GM18873 (cell line): ENCODE results near the gene TAPT1.
"Not testable (repeated sequence)": the region's sequence is repeated elsewhere in the genome, so short reads cannot be mapped to it uniquely, and the experiment has no call there.

Experiments used
- ATAC-seq: cut with Tn5 transposase; IDR thresholded peaks from one replicate; pipeline ENCODE4 v1.9.1; 2021; ENCODE audit warnings: mild to moderate bottlenecking, moderate library complexity, moderate number of reproducible peaks; ENCODE audit not compliant: unreplicated experiment, low FRiP score

Gene TAPT1

DNA sequence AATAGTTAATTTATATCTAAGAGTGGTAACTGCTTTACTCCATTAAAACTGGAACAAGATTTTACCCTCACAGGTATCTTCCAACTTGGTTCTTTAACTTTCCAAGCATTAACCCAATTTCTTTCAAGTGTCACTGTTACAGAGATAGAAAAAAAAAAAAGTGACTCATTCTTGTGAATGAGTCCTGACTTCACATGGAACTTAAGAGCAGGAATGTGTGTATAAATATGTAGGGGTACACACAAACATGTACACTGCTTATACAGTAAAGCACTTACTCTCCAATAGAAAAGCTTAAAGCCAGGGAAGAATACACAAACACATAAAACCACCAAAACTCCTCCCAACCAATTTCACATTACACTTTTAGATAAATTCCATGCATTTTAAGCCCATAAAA lies 38.8 kb downstream of the TAPT1 start:
- ATAC-seq: no peak

DNA sequence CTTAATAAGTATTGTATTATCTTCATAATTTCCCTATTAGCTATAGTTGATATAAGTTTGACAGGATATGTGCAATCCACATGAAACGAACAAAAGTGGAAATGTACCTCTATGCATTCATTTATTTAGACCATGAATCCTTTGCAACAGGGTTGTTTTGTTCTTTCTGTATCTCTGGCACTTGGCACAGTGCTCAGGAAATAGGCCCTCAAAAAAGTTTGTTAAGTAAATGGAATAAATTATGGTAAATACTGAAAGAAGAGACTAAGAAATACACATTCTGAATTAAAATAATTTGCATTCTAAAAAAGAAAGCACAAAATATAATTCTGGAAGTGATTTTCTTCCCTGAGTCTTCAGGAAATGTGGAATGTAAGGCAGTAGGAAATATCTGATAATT lies 39.3 kb downstream of the TAPT1 start:
- ATAC-seq: no peak

DNA sequence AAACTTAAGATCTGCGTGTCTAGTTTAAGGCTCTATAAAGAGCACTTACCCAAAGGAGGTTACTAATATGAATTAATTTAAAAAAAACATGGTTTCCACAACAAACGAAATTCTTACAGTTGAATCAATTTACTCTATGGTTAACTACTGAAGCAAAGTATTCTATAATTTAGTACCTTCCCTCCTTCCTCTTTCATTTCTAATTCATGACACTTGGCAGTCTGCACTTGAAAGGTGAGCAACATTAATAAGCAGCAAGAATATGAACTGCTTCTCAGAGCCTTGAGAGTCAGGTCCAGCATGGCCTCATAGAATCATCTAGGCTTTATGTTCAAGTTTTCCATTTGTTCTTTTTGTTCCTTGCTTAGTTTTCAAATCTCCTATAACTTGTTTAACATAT lies 42.7 kb downstream of the TAPT1 start:
- no peak for ATAC-seq

DNA sequence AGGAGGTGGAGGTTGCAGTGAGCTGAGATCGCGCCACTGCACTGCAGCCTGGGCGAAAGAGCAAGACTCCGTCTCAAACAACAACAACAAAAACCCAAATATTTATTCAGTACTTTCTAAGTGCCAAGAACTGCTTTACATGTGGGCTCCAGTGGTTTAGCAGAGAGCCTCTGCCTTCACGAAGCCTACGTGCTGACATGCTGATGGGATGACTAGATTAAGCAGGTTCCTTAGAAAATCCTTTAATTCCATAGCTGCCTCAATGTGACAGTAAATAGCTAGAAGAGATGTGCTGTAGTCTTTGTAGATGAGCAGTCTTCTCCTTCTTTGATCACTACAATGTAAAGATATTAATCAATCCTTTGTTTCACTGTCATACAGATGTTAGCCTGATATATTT lies 49.6 kb downstream of the TAPT1 start:
- ATAC-seq: no peak

DNA sequence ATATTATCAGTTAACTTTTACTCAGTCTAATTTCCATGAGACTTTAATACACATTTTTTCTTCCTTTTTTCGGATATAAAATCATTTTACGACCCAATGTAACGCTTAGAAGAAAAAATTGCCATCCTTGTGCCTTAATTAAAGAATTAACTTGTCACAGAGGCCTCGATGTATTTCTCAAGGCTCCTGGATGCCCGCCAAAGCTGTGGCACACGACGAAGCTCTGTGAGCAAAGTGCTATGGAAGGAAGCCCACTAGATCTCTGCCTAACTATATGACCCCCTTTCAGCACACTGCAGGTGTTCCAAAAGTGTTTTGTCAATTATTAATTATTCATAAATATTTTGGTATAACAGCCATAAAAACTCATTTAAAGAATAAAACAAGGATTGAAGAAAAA lies 54.4 kb downstream of the TAPT1 start:
- no peak for ATAC-seq

DNA sequence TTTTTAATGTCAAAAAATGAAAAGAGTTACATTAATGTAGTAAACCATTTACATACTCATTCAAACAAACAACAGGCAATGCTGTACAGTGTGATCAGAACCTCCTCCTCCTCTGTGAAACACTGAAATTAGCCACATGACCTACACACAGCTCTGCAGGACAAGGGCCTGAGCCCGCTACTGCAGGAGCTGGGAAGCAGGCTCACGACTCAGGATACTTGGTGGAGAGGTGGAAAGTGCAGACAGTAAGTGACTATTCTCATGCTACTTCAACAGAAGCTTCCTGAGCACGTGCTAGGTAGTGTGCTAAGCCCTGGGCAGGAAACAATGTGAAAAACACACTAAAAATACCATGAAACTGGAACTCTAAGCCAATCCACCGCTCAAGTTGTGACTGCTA lies 56.8 kb downstream of the TAPT1 start:
- ATAC-seq: no peak

DNA sequence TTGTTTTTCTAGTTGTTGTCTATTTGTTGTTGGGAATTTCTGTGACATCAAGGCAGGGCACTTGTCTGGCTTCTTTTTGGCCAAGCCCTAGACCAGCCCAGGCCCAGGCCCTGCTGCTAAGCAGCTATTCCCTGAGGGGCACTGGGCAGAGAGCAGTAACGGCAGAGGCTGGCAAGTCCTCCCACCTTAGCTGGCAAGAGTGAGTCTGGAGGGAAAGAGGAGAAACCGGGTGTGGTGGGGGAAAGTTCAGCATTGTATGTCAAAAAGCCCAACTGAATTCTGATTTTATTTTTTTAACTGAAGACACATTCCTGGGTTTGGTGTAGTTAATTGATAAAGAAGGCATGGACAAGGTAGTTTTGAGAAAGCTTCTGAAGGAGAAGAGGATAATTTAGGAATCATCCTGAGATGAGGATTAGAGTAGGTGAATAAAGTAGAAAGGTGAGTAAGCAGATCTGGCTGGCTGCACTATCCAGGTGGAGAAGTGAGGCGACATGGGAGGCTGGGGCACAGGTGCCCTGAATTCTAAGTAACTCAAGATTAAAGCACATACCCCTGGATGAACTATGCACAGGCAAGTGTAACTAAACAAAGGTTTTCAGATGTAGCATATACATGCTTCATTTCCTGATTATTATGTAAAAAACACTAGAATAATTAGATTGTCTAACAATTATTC lies 57.4 kb downstream of the TAPT1 start:
- no peak for ATAC-seq

DNA sequence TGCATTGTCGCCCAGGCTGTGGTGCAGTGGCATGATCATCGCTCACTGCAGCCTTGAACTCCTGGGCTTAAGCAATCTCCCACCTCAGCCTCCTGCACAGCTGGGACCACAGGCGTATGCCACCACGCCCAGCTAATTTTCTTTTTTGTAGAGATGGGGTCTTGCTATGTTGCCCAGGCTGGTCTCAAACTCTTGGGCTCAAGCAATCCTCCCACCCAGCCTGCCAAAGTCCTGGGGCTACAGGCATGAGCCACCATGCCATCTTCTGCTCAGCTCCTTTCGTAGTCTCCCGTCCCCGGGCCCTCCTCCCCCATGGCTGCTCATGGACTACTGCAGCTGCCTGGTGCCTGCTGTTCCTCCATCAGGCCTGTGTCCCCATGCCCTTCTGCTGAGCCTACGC lies 58.1 kb downstream of the TAPT1 start:
- no peak for ATAC-seq

DNA sequence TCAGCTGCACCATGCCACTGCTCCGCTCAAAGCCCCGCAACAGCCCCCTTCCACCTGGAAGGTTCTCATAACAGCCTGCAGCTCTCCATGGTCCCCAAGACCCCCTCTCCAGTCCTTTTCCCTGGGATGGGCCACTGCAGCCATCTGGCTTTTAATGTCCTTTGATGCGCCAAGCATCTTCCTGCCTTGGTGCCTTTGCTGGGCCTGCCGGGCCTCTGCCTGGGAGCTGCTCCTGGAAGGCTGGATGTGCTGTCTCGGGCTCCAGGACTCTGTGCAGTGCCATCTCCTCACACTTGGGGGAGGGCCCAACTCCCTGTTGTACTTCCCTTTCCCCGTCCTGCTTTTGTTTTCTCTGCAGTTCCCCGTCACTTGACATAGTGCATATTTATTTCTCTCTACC lies 60.3 kb downstream of the TAPT1 start:
- no peak for ATAC-seq

DNA sequence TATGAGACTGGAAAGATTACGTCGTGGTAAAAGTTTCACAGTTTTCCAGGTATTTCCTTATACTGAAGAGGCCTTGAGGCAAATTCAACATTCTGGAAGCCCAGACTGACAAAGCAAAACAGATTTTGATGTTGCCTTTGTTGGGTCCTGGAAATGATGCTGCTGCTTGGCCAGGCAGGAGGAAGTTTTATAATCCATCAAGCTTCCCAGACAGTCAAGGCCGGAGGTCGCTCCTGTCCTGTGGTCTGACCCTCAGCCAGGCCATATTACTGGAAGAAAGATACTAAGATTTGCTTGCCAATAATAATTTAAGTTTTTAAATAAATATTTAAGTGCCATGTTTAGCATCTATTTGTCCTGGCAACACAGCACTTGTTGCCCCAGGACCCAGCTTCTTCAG lies 63.4 kb downstream of the TAPT1 start:
- ATAC-seq: no peak

DNA sequence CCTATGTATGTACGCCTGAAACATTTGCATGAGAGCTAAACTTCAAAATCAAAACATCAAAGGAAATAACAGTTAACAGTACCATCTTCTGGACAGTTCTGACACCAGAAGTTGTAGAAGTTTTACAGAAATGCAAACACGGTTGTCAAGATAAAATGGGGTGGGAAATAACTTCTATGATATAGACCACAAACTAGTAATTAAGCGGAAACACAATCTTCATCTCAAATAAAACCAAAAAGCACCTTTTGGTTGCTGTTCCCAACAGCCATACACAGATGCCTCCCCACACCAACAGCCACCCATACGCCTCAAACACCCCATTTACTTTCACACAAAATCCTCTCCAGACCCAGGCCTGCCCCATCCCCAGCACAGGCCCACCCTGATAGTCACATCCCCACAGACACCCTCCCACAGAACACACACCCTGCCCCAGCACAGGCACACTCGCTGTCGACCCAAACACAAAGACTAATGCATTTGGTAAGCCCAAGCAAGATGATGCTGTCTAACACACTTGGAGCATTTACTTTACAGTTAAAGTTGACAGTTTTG lies 64.3 kb downstream of the TAPT1 start:
- ATAC-seq: no peak

DNA sequence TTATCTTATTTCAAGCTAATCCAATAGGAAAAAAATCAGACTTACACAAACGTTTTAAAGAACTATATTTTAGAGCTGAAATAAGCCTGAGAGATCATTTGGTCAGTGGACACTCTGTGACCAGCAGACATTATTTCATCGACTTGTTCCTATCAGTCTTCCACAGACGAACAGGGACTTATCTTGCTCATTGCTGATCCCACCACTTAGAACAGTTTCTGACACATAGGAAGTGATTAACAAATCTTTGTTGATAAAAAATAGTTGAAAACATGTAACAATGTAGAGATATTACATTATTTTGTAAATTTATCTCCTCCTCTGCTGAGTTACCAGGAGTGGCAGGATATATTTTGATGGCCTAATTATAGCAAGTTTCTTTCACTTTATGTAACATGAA lies 65.8 kb downstream of the TAPT1 start:
- ATAC-seq: no peak

DNA sequence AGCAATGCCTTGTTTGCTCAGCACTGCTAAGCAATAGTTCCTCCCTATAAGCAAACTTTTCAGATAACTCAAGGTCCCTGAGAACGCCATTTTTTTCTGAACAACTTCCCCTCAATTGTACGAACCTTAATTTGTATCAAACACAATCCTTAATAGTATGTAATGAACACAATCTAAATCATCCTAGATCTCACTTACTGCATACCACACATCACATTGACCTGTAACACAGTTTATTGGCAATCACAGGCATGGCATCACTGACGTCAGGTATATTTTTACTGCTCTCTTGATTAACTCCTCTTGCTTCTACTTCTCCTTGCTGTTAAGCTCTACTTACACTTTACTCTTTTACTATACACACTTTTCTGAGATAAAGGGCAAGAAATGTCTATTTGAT lies 67.0 kb downstream of the TAPT1 start:
- no peak for ATAC-seq

DNA sequence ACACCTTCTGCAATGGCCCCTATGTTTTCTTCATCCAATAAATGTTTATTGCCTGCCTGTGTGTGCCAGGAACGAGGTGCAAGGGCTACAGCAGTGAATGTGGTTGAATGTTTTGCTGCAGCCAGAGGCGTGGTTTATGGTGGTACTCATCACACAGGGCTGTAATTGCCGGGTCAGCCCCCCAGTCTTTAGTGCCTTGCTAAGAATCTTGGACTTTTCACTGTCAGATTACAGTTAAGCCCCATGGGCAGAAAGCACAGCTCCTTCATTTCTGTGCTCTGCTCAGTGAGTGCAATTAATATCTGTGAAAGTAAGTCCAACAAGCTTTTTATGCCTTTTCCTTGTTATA lies 67.8 kb downstream of the TAPT1 start:
- ATAC-seq: no peak

DNA sequence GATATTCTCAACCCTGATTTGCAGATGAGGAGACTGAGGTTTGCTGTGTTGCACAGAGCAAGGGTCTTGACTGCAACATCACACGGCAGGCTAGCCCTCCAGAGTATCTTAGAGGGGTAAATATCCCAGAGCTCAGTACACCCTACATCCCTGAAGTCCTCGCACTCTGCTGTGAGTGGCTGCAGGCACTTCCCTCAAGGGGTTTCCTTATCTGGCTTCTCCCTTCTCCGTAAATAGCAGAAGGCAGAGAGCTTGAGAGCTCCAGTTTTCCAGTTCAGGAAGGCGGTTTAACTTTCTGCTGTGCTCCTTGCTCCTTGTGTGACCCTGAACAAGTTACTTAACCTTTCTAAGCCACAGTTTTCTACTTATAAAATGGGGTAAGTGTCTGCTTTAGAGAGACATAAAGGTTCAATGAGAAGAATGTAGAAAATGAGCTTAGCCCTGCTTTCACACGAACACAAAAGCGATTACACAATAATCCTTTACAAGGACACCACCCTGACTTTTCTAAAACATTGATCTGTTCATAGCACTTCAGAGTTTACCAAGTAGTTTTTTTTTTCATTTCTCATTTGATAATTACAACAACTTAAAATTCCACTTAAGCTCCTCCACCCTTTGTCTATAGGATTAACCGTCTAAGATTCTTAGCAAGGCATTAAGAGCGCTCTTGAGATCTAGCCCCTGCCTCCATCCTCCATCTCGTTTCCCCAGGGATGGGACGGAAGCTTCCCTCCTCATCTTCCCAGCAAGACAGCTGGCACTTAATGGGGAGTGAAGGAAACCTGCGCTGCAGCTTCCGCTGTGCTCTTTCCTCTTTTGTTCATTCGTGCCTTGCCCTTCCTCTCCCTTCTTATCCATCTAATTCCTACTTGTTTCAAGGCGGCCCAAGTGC lies 68.4 kb downstream of the TAPT1 start:
- ATAC-seq: no peak

DNA sequence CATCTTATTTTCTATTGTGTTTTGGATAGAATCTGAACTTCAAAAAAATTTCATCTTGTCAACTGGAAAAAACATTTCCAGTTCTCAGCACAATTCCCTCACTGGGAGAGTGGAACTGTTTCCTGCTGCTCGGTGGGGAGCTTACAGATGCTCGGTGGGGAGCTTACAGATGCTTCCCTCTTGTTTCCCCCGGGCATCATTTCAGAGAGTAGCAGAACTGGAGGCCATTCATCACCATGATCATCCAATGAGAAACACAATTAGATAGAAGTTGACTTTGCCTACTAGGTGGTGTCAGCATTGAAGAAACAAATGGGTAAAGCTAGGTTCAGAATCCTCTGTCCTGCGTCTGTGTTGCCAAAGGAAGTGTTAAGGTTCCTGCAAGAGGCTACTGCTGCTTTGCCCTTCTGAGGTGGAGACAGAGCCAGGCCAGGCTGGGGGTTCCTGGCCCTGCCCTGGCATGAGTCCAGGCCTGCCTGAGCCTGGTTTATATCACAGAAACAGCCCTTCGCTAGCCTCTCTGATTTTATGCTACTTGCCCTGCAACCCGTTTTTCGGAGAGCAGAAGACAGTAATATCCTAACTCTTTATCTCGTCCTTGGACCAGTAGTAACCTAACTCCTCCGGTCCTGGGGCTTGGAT lies 70.6 kb downstream of the TAPT1 start:
- ATAC-seq: no peak

DNA sequence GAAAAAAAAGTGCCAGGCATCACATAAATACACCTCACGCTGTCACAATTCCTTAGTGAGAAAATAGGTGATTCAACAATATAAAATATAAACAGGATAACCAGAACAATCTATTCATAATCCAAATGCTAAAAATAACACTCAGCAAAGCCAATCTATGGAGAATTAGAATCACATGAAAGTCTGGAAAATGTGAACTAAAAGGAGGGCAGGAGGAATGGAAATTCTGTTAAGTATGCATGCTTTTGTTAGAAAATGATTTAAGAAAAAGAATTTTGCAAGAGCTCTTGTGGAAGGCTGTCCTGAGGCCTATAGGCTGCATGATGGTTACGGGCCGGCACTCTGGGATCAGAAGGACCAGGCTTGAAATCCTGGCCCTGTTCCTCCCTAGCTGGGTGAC lies 71.8 kb downstream of the TAPT1 start:
- no peak for ATAC-seq

DNA sequence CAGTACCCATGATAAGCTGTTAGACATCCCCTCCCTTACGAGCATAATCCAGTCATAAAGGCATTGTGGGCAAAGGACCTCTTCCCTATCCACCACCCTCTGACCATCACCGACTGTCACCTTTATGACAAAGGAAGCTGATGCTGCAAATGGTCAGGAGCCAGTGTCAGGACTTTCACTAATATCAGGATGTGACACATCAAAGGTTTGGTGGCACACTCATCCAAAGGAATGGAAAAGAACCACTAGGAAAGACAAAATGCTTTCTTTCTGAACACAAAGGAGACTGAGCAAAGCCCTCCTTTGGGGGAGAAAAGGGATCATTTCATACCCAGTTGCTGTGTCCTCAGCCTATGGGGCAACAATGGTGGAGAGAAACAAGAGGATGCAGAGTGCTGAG lies 75.6 kb downstream of the TAPT1 start:
- no peak for ATAC-seq

DNA sequence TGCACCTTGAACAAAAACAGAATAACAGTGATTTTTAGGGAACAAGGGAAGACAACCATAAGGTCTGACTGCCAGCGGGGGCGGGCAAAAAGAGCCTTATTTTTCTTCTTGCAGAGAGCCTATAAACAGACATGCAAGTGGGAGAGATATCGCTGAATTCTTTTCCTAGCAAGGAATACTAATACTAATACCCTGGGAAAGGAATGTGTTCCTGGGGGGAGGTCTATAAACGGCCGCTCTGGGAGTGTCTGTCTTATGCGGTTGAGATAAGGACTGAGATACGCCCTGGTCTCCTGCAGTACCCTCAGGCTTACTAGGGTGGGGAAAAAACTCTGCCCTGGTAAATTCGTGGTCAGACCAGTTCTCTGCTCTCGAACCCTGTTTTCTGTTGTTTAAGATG lies 81.4 kb downstream of the TAPT1 start:
- ATAC-seq: not testable (repeated sequence)

DNA sequence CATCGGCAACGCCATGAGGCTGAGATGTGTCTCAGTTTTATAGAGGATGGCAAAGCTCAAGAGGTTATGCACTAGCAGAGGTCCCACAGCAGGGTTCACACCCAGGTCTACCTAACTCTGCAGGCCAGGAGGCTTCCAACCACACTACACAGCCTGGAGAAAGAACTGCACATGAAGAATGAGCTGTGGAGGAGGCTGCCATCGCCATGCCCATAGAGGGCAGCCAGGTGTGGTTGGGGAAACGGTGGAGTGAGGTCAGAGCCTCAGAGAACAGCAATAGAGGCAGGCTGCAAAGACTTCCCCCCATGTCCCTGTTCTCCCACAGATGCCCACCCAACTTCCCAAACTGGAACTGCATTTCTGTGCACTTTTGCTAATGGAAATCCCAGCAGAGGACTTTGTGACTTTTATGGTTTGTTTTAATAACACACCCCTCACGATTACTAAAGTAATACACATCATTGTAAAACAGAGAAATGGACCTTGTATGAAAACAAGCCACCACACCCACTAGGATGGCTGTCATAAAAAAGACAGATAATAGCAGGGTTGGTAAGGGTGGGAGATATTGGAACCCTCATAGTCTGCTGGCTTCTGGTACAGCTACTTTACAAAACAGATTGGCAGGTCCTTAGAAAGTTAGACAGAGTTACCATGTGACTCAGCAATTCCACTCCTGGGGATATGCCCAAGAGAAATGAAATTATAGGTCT lies 83.5 kb downstream of the TAPT1 start:
- ATAC-seq: no peak

DNA sequence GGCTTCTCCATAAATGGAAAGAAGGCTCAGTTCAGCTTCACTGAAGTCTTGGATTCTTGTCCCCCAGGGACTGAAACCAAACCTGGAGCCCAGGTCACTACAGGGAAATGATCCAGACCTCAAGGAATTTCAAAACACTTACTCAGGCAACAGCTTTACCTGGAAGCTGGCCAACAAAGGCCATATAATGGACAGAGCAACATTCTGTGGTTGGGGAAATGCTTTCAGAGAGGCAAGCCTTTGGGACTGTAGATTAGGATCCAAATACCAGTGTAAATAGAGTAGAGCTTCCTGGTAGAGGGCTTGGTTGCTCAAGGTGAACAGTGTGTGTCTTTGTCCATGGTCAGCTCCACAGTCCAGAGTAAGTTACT lies 85.4 kb downstream of the TAPT1 start:
- no peak for ATAC-seq
